Caco-2 (cell line): Measurements from ENCODE around the gene MPPED1. TPM values are rescaled to one million over a fixed set of nuclear protein-coding genes. Genes with fewer than 3 reads are reported as not detected.

Source experiments
- BruUV-seq: library from RNA; stranded (reverse); fragments of 400-500 nt; replicated peaks from 2 replicates; lab custom pipeline; 2021; lab: Mats Ljungman, UMichigan
- CTCF ChIA-PET: fragments of 300-600 bp; sonication (Branson Sonifier 250); formaldehyde crosslinking; loops from one replicate; lab custom pipeline; 2022; ENCODE audit warnings: antibody characterized with exemption; lab: Charles Lee
- POLR2A ChIA-PET: fragments of 300-600 bp; sonication (Branson Sonifier 250); formaldehyde crosslinking; loops from one replicate; lab custom pipeline; 2022; ENCODE audit warnings: antibody characterized with exemption; lab: Charles Lee
- DNase-seq, 2 experiments: peaks; one replicate each; pipeline versions ENCODE4 v3.0.0 to v3.0.0-alpha.2; 2020 to 2022
- H3K27me3 ChIP-seq: replicated peaks from 2 replicates; pipeline ENCODE4 v1.6.0; 2011; ENCODE audit warnings: low read length; ENCODE audit not compliant: control insufficient read depth, insufficient read depth
- H3K36me3 ChIP-seq: 2 replicates; pipeline ENCODE4 v1.5.1; 2011; ENCODE audit warnings: low read length; ENCODE audit not compliant: control insufficient read depth, insufficient read depth
- H3K4me1 ChIP-seq: fragments of 250-450 bp; sonication (Bioruptor Pico); 2 replicates; pipeline ENCODE4 v1.5.1; 2020; ENCODE audit warnings: mild to moderate bottlenecking
- H3K4me3 ChIP-seq: 2 replicates; pipeline ENCODE4 v1.5.1; 2011; ENCODE audit warnings: low read depth, mild to moderate bottlenecking, control low read depth, low read length
- H3K9me3 ChIP-seq: fragments of 250-450 bp; sonication (Bioruptor Pico); 2 replicates; pipeline ENCODE4 v1.5.1; 2020; ENCODE audit warnings: mild to moderate bottlenecking, moderate library complexity
- H3K27ac Mint-ChIP-seq: one replicate; pipeline ENCODE4 v1.8.0; 2022; ENCODE audit warnings: mixed read lengths; ENCODE audit not compliant: unreplicated experiment
- H3K27me3 Mint-ChIP-seq: one replicate; pipeline ENCODE4 v1.8.0; 2022; ENCODE audit warnings: mixed read lengths; ENCODE audit not compliant: insufficient read depth, unreplicated experiment
- H3K36me3 Mint-ChIP-seq: one replicate; pipeline ENCODE4 v1.8.0; 2022; ENCODE audit warnings: mild to moderate bottlenecking, mixed read lengths; ENCODE audit not compliant: insufficient read depth, unreplicated experiment
- H3K4me1 Mint-ChIP-seq: one replicate; pipeline ENCODE4 v1.8.0; 2022; ENCODE audit warnings: low read depth, mixed read lengths; ENCODE audit not compliant: unreplicated experiment
- H3K4me3 Mint-ChIP-seq: one replicate; pipeline ENCODE4 v1.8.0; 2022; ENCODE audit warnings: mild to moderate bottlenecking, moderate library complexity, mixed read lengths; ENCODE audit not compliant: unreplicated experiment
- H3K9me3 Mint-ChIP-seq: one replicate; pipeline ENCODE4 v1.8.0; 2022; ENCODE audit warnings: mixed read lengths; ENCODE audit not compliant: unreplicated experiment
- intact Hi-C: fragments of 100-400 bp; cut with micrococcal nuclease; formaldehyde crosslinking; loops from one replicate; pipeline ENCODE4 v1.10.0; 2022; ENCODE audit not compliant: unreplicated experiment
- total RNA-seq: library from RNA; stranded (reverse); gene quantifications from 2 replicates; pipeline ENCODE4 v1.2.3, GENCODE V29; 2022
- TF ChIP-seq, protein P1 (sequence below), 2 experiments: fragments of 200-600 bp in 1 of 2; IDR thresholded peaks; 1 replicate in 1 of 2; 2 replicates in 1 of 2; pipeline versions ENCODE4 v1.5.1 to v1.8.0; 2011 to 2022; ENCODE audit warnings: antibody characterized with exemption in 1 of 2, control low read depth in 1 of 2, inconsistent platforms in 1 of 2, low read depth in 1 of 2, low read length in 1 of 2, mild to moderate bottlenecking in 1 of 2, moderate library complexity in 1 of 2; ENCODE audit not compliant: insufficient read depth in 1 of 2, severe bottlenecking in 1 of 2, unreplicated experiment in 1 of 2

MPPED1 gene
- total RNA-seq, 1 experiment from 2014 or later, result not detected

DNA sequence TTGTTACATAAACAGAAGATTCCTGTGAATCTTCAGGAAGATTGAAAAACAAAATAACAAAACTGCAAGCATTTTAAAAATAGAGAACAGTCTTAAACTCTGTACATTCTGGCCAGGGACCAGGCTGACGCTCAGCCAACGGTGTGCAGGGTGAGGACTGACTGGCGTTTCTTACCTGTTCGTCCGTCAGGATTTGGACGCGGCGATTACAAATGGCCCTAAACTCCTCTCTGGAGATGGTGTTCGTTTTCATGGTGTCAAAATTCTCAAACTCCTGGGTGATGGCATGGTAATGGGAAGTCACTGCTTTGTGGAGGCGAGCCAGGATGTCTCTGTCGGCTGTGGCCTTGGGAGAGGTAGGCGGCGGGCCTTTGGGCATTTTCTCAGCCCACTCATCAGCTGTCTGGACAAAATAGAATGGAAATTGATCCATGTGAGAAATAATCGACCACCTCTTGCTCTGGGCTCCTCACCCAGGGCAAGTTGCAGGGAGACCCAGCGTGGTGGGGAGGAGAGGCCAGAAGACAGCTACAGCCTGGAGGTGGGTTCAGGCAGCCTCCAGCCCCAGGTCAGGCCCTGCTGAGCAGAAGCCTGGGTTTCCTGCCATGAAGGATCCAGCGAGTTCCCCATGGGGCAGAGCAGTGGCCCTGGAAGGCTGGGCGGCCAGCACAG lies 143.0 kb downstream of the MPPED1 start:
- POLR2A ChIA-PET, result no interaction called here
- no peaks in the 10 kb centered on the region for H3K36me3 Mint-ChIP-seq
- TF ChIP-seq, protein P1, sequence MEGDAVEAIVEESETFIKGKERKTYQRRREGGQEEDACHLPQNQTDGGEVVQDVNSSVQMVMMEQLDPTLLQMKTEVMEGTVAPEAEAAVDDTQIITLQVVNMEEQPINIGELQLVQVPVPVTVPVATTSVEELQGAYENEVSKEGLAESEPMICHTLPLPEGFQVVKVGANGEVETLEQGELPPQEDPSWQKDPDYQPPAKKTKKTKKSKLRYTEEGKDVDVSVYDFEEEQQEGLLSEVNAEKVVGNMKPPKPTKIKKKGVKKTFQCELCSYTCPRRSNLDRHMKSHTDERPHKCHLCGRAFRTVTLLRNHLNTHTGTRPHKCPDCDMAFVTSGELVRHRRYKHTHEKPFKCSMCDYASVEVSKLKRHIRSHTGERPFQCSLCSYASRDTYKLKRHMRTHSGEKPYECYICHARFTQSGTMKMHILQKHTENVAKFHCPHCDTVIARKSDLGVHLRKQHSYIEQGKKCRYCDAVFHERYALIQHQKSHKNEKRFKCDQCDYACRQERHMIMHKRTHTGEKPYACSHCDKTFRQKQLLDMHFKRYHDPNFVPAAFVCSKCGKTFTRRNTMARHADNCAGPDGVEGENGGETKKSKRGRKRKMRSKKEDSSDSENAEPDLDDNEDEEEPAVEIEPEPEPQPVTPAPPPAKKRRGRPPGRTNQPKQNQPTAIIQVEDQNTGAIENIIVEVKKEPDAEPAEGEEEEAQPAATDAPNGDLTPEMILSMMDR (IDR thresholded peaks at IDR 0.05; ENCODE audit: insufficient read depth in 1 of 2, low read depth in 1 of 2, low read length in 1 of 2, severe bottlenecking in 1 of 2, unreplicated experiment in 1 of 2), result no peak
- H3K27me3 ChIP-seq, result no peaks in the 10 kb centered on the region; the same call in 1 of the 2 replicates
- H3K27ac Mint-ChIP-seq, result no peak overlapping the region
- no peaks in the 10 kb centered on the region for H3K4me1 Mint-ChIP-seq
- H3K36me3 ChIP-seq, result no peaks in the 10 kb centered on the region
- H3K4me1 ChIP-seq, result no peaks in the 10 kb centered on the region
- intact Hi-C loops, result no loop called here
- H3K9me3 Mint-ChIP-seq, result peaks cover 12% of the 10 kb centered on the region
- no peak overlapping the region for H3K4me3 Mint-ChIP-seq
- peaks cover 2% of the 10 kb centered on the region for H3K27me3 Mint-ChIP-seq
- no TSS peak for BruUV-seq
- CTCF ChIA-PET, result no interaction called here
- no peak for DNase-seq
- no peak overlapping the region for H3K4me3 ChIP-seq
- H3K9me3 ChIP-seq, result no peaks in the 10 kb centered on the region

DNA sequence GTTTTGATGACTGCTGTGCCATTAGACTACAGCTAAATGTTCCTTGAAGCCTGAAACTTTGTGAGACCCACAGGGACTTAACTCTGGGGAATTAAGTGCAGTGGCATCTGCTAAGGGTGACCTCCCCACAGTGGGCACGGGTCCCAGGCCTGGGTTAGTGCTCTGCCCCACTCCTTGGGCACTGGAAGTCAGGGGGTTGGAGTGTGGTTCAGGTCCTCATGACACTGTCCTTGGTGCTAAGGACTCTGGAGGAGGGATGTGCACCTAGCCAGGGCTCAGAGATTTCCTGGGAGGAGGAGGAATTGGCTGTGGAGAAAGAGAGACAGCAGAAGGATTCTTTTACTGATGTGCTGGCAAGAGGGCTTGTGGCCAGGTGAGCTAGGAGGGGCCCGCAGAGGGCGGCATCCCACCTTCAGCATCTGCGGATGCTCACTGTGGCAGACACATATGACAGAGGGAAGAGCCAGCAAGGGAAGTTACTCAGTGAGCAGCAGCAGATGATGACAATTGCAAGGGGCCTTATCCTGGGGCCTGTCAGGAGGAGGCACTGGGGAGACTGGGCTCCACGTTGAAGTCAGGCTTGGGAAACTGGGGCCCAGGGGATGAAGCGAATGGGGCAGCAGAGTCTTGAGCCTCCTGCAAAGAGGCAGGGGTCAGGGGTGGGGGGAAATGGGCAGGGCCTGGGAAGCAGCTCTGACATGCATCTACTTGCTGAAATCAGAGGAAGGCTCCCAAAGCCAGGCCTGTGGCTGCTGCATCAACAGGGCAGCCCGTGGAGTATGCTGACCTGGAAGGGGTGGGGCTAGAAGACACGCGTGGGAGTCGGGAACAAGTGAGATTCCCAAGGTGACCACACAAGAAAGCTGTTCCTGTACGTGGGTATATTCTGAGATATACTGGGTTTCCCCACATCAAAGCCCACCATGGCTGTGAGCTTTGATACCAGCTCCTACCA lies 144.0 kb downstream of the MPPED1 start:
- POLR2A ChIA-PET, result no interaction called here
- no peak overlapping the region for H3K27ac Mint-ChIP-seq

More for the DNA sequence above, 144.0 kb downstream of the MPPED1 start:
- Histone ChIP-seq H3K4me3 (no peak overlapping the region), H3K4me1 (no peaks in the 10 kb centered on the region), H3K36me3 (no peaks in the 10 kb centered on the region), H3K27me3 (no peaks in the 10 kb centered on the region), H3K9me3 (no peaks in the 10 kb centered on the region)
- Mint-ChIP-seq H3K4me3 (no peak overlapping the region), H3K4me1 (no peaks in the 10 kb centered on the region), H3K36me3 (no peaks in the 10 kb centered on the region), H3K27me3 (peaks cover under 1% of the 10 kb centered on the region), H3K9me3 (peaks cover 12% of the 10 kb centered on the region)
- no TSS peak for BruUV-seq
- DNase-seq, result no peak
- intact Hi-C loops, result no loop called here
- TF ChIP-seq, protein P1 (IDR thresholded peaks at IDR 0.05; ENCODE audit: insufficient read depth in 1 of 2, low read depth in 1 of 2, low read length in 1 of 2, severe bottlenecking in 1 of 2, unreplicated experiment in 1 of 2), result no peak
- CTCF ChIA-PET, result no interaction called here

Other genes with a start within 250 kb of the MPPED1 start
- gene TTLL12, start 224.9 kb upstream of the MPPED1 start, total RNA-seq, result 46.4 and 52.5 TPM in 2 replicates
- gene SCUBE1, start 68.6 kb upstream of the MPPED1 start, total RNA-seq, result not detected in 2 replicates